Testis (tissue), 3 donors: ENCODE results near the gene RETREG3. TPM values are rescaled to one million over a fixed set of nuclear protein-coding genes. Genes with fewer than 3 reads are reported as not detected.

ENCODE experiments used
- DNase-seq: peaks from one replicate; pipeline ENCODE4 v3.0.0-alpha.2; 2019
- H3K27ac ChIP-seq, 2 donors: fragments of 200-600 bp; sonication (generic); one replicate each; pipeline ENCODE4 v1.5.1; 2019
- H3K27me3 ChIP-seq: fragments of 200-600 bp; sonication (generic); one replicate; pipeline ENCODE4 v1.5.1; 2019
- H3K36me3 ChIP-seq: fragments of 200-600 bp; sonication (generic); one replicate; pipeline ENCODE4 v1.5.1; 2017; ENCODE audit warnings: low read depth; ENCODE audit errors: missing control alignments
- H3K4me1 ChIP-seq: fragments of 200-600 bp; sonication (generic); one replicate; pipeline ENCODE4 v1.5.1; 2019
- H3K4me3 ChIP-seq, 2 donors: fragments of 200-600 bp; sonication (generic); one replicate each; pipeline ENCODE4 v1.5.1; 2017 to 2019
- H3K9me3 ChIP-seq: fragments of 200-600 bp; sonication (generic); one replicate; pipeline ENCODE4 v1.5.1; 2017
- CTCF ChIP-seq, 3 experiments: fragments of 450-650 bp in 2 of 3; fragments of 200-600 bp in 1 of 3; sonication (generic) in 1 of 3; IDR thresholded peaks; one replicate each; pipeline ENCODE4 v1.5.1; 2016 to 2019; ENCODE audit warnings: antibody characterized with exemption in 3 of 3, mild to moderate bottlenecking in 2 of 3, moderate library complexity in 1 of 3
- POLR2A ChIP-seq: fragments of 450-650 bp; IDR thresholded peaks from one replicate; pipeline ENCODE4 v1.6.1; 2017; ENCODE audit warnings: antibody characterized with exemption, mild to moderate bottlenecking, moderate library complexity
- WGBS, 2 donors: methylation state at CpG; one replicate each; pipeline ENCODE4 v1.1.5; 2018; 5-methylcytosine and 5-hydroxymethylcytosine counted together
- intact Hi-C: fragments of 100-400 bp; cut with DNase I; formaldehyde crosslinking; loops from one replicate; pipeline ENCODE4 v1.15.1; 2023; ENCODE audit warnings: low total_unique reads
- polyA plus RNA-seq: library from polyadenylated mRNA; stranded (reverse); fragments of 350-450 nt; fragmentation: Illumina TruSeq; extraction: RNeasy Lipid Tissue Mini Kit (QIAGEN cat#74804); gene quantifications from one replicate; pipeline ENCODE4 v1.2.3, GENCODE V29; 2014; ENCODE audit warnings: low read depth, low replicate concordance; ENCODE audit not compliant: insufficient read depth
- total RNA-seq, 2 donors: library from RNA; depleted of rRNA; stranded (reverse); fragments of >200 nt; gene quantifications; one replicate each; pipeline ENCODE4 v1.2.3, GENCODE V29; 2016

Gene RETREG3
- total and polyA plus RNA-seq, 3 donors from 2014 or later, result 62.3 to 154 (median 140) TPM

DNA sequence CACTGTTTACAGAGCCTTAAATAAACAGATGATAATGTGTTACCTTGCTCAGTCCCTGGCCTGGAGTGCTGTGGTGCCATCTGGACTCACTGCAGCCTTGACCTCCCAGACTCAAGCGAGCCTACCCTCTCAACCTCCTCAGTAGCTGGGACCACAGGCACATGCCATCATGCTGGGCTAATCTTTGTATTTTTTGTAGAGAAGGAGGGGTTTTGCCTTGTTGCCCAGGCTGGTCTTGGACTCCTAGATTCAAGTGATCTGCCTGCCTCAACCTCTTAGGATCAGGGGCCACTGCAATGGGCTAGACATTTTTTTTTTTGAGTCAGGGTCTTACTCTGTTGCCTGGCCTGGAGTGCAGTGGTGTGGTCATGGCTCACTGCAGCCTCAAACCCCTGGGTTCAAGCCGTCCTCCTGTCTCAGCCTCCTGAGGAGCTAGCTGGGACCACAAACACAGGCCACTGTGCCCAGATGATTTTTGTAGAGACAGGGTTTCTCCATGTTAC lies 78.2 kb downstream of the RETREG3 start:
- Histone ChIP-seq H3K27me3 (no peaks in the 10 kb centered on the region), H3K4me1 (peaks cover 22% of the 10 kb centered on the region), H3K4me3 (no peak overlapping the region), H3K9me3 (no peaks in the 10 kb centered on the region), H3K36me3 (no peaks in the 10 kb centered on the region), H3K27ac (peak overlapping the region in 1 of 2 donors; percentile 85)
- intact Hi-C loops, result no loop called here
- WGBS, 2 donors, result 71 to 72% methylated on average over 2 of the region's 2 CpGs
- no peak for TF ChIP-seq POLR2A
- no peak for TF ChIP-seq CTCF (IDR thresholded peaks at IDR 0.05)
- DNase-seq, result no peak

Other genes starting within 250 kb of the RETREG3 start
- 100 to 1,000 TPM; 107 to 117 TPM for gene STAT3, start 220.9 kb downstream of the RETREG3 start, total RNA-seq
- 69.5 TPM for gene STAT3, start 220.9 kb downstream of the RETREG3 start, polyA plus RNA-seq
- gene CAVIN1, start 186.1 kb downstream of the RETREG3 start, total RNA-seq, result 10 to 100 TPM; 49.4 to 68.4 TPM
- 106 TPM for gene CAVIN1, start 186.1 kb downstream of the RETREG3 start, polyA plus RNA-seq
- 100 to 1,000 TPM; 131 to 143 TPM for gene ATP6V0A1, start 150.5 kb downstream of the RETREG3 start, total RNA-seq
- 89.9 TPM for gene ATP6V0A1, start 150.5 kb downstream of the RETREG3 start, polyA plus RNA-seq
- 10 to 100 TPM; 37.6 to 40.6 TPM for gene NAGLU, start 73.1 kb downstream of the RETREG3 start, total RNA-seq
- 18.9 TPM for gene NAGLU, start 73.1 kb downstream of the RETREG3 start, polyA plus RNA-seq
- gene HSD17B1, start 56.5 kb downstream of the RETREG3 start, total RNA-seq, result 10 to 100 TPM; 13.8 to 14.4 TPM
- gene HSD17B1, start 56.5 kb downstream of the RETREG3 start, polyA plus RNA-seq, result 7.1 TPM
- 10 to 100 TPM; 52.8 to 68.5 TPM for gene COASY, start 47.2 kb downstream of the RETREG3 start, total RNA-seq
- 103 TPM for gene COASY, start 47.2 kb downstream of the RETREG3 start, polyA plus RNA-seq
- 10 to 100 TPM; 27.6 to 38.6 TPM for gene MLX, start 42.3 kb downstream of the RETREG3 start, total RNA-seq
- gene MLX, start 42.3 kb downstream of the RETREG3 start, polyA plus RNA-seq, result 26.7 TPM
- gene PSMC3IP, start 31.6 kb downstream of the RETREG3 start, total RNA-seq, result 10 to 100 TPM; 17.2 to 27.2 TPM
- gene PSMC3IP, start 31.6 kb downstream of the RETREG3 start, polyA plus RNA-seq, result 45.3 TPM
- gene TUBG1, start 309 bp upstream of the RETREG3 start, total RNA-seq, result 100 to 1,000 TPM; 209 to 265 TPM
- gene TUBG1, start 309 bp upstream of the RETREG3 start, polyA plus RNA-seq, result 411 TPM
- gene TUBG2, start 49.9 kb upstream of the RETREG3 start, total RNA-seq, result 10 to 100 TPM; 50.4 to 57.5 TPM
- gene TUBG2, start 49.9 kb upstream of the RETREG3 start, polyA plus RNA-seq, result 30.6 TPM
- gene PLEKHH3, start 67.6 kb upstream of the RETREG3 start, total RNA-seq, result 10 to 100 TPM; 65.8 to 67.3 TPM
- 42.8 TPM for gene PLEKHH3, start 67.6 kb upstream of the RETREG3 start, polyA plus RNA-seq
- gene CCR10, start 72.5 kb upstream of the RETREG3 start, total RNA-seq, result 10 to 100 TPM in 1 of 2 donors, 1 to 10 TPM in 1; 9.8 to 14.3 TPM
- gene CCR10, start 72.5 kb upstream of the RETREG3 start, polyA plus RNA-seq, result 2.9 TPM
- 10 to 100 TPM in 1 of 2 donors, 1 to 10 TPM in 1; 9.0 to 10.3 TPM for gene CNTNAP1, start 73.2 kb upstream of the RETREG3 start, total RNA-seq
- 6.0 TPM for gene CNTNAP1, start 73.2 kb upstream of the RETREG3 start, polyA plus RNA-seq
- gene EZH1, start 135.7 kb upstream of the RETREG3 start, total RNA-seq, result 10 to 100 TPM; 53.7 to 59.4 TPM
- 28.1 TPM for gene EZH1, start 135.7 kb upstream of the RETREG3 start, polyA plus RNA-seq
- gene RAMP2, start 151.9 kb upstream of the RETREG3 start, total RNA-seq, result 10 to 100 TPM in 1 of 2 donors, 1 to 10 TPM in 1; 6.9 to 14.6 TPM
- gene RAMP2, start 151.9 kb upstream of the RETREG3 start, polyA plus RNA-seq, result 38.2 TPM
- gene VPS25, start 164.1 kb upstream of the RETREG3 start, total RNA-seq, result 10 to 100 TPM; 48.3 to 51.8 TPM
- 64.1 TPM for gene VPS25, start 164.1 kb upstream of the RETREG3 start, polyA plus RNA-seq
- 1 to 10 TPM; 1.4 to 2.3 TPM for gene WNK4, start 171.2 kb upstream of the RETREG3 start, total RNA-seq
- 2.8 TPM for gene WNK4, start 171.2 kb upstream of the RETREG3 start, polyA plus RNA-seq
- gene COA3, start 189.3 kb upstream of the RETREG3 start, total RNA-seq, result 10 to 100 TPM; 43.0 to 49.2 TPM
- gene COA3, start 189.3 kb upstream of the RETREG3 start, polyA plus RNA-seq, result 52.7 TPM
- 10 to 100 TPM; 21.2 to 49.1 TPM for gene CNTD1, start 189.5 kb upstream of the RETREG3 start, total RNA-seq
- gene CNTD1, start 189.5 kb upstream of the RETREG3 start, polyA plus RNA-seq, result 114 TPM
- gene BECN1, start 214.9 kb upstream of the RETREG3 start, total RNA-seq, result 100 to 1,000 TPM; 100 to 111 TPM
- gene BECN1, start 214.9 kb upstream of the RETREG3 start, polyA plus RNA-seq, result 74.2 TPM
- gene PSME3, start 224.0 kb upstream of the RETREG3 start, total RNA-seq, result 10 to 100 TPM; 79.7 to 92.1 TPM
- gene PSME3, start 224.0 kb upstream of the RETREG3 start, polyA plus RNA-seq, result 135 TPM
- 10 to 100 TPM; 10.3 to 14.6 TPM for gene AOC2, start 235.2 kb upstream of the RETREG3 start, total RNA-seq
- 5.7 TPM for gene AOC2, start 235.2 kb upstream of the RETREG3 start, polyA plus RNA-seq
- gene AOC3, start 241.8 kb upstream of the RETREG3 start, total RNA-seq, result 10 to 100 TPM; 14.3 to 14.8 TPM
- gene AOC3, start 241.8 kb upstream of the RETREG3 start, polyA plus RNA-seq, result 46.4 TPM